ENCODE measurements around the gene DDX19B. TPM values are rescaled to one million over a fixed set of nuclear protein-coding genes. Genes with fewer than 3 reads are reported as not detected.

Gene DDX19B
- 29.8 to 34.5 TPM (median 30.5 TPM) in 5 replicates for total RNA-seq (2022; extraction: Qiagen RNA extraction; ENCODE audit: low read depth)

GRCh38 chr16:70298988-70299938, at the start of gene DDX19B:
TSS of gene DDX19B (plus strand) at chr16:70299186. CDS start at chr16:70299298, 112 bp downstream.

GRCh38 chr16:70251629-70252354, 47.2 kb upstream of the DDX19B start, which contains the start of gene EXOSC6:
TSS of gene EXOSC6 (minus strand) at chr16:70251940. CDS start at chr16:70251900, 40 bp downstream.

GRCh38 chr16:70289229-70290094, 9.5 kb upstream of the DDX19B start, which contains the start of gene AARS1:
TSS of gene AARS1 (minus strand) at chr16:70289506. CDS start at chr16:70282763, 6,743 bp downstream.

Other genes with a start within 250 kb of the DDX19B start
- gene PDPR, start 184.9 kb upstream of the DDX19B start, total RNA-seq (2022; extraction: Qiagen RNA extraction; ENCODE audit: low read depth) = 12.2 to 15.7 TPM (median 15.1 TPM) in 5 replicates
- gene CLEC18C, start 125.4 kb upstream of the DDX19B start, total RNA-seq (2022; extraction: Qiagen RNA extraction; ENCODE audit: low read depth) = 0.08 to 0.13 TPM in 2 of 5 replicates, not detected in the others
- 14.3 to 18.4 TPM (median 16.7 TPM) in 5 replicates for gene EXOSC6, start 47.2 kb upstream of the DDX19B start, total RNA-seq (2022; extraction: Qiagen RNA extraction; ENCODE audit: low read depth)
- 90.7 to 101 TPM (median 92.8 TPM) in 5 replicates for gene AARS1, start 9.7 kb upstream of the DDX19B start, total RNA-seq (2022; extraction: Qiagen RNA extraction; ENCODE audit: low read depth)
- gene DDX19A, start 47.7 kb downstream of the DDX19B start, total RNA-seq (2022; extraction: Qiagen RNA extraction; ENCODE audit: low read depth) = 38.1 to 42.8 TPM (median 40.3 TPM) in 5 replicates
- 19.0 to 27.2 TPM (median 25.7 TPM) in 5 replicates for gene ST3GAL2, start 139.9 kb downstream of the DDX19B start, total RNA-seq (2022; extraction: Qiagen RNA extraction; ENCODE audit: low read depth)
- 3.8 to 5.9 TPM (median 4.7 TPM) in 5 replicates for gene FCSK, start 155.4 kb downstream of the DDX19B start, total RNA-seq (2022; extraction: Qiagen RNA extraction; ENCODE audit: low read depth)
- 25.7 to 34.1 TPM (median 32.1 TPM) in 5 replicates for gene COG4, start 224.4 kb downstream of the DDX19B start, total RNA-seq (2022; extraction: Qiagen RNA extraction; ENCODE audit: low read depth)
- gene SF3B3, start 224.6 kb downstream of the DDX19B start, total RNA-seq (2022; extraction: Qiagen RNA extraction; ENCODE audit: low read depth) = 138 to 213 TPM (median 197 TPM) in 5 replicates